ENCODE measurements around the gene RAB8A.
"Not testable (repeated sequence)": the region's sequence is repeated elsewhere in the genome, so short reads cannot be mapped to it uniquely, and the experiment has no call there.

RAB8A gene

DNA sequence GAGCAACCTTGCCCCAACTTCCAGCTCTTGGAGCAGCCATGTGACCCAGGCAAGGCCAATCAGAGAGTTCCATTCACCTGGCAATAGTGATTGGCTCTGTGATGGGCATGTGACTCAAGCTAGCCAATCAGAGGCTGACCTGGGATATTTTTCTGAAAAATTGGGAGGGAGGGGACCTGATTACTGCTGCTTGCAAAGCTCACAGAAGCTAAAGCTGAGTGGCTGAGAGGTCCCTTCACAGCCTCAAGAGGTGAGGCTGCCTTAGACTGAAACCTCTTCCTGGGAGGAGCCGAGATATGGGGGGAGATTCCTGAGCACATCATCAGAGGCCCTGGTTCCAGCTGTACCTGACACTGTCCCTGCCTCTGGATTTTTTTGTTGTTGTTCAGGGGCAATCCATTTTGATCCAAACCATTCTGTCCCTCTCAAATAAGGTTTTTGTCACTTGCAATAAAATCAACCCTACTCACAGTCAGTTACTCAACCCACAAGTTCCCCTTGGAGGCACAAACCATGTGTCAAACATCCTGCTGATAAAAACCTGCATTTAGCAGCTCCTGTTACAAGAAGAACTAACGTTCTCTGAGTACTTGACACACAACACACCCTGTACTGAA is 56.9 kb downstream of the RAB8A start:
- Histone ChIP-seq H3K4me2 (no peak overlapping the region), H3K9ac (no peak overlapping the region), H3K27ac (no peak overlapping the region), H3K36me3 (ENCODE audit: insufficient read depth) (no peaks in the 10 kb centered on the region), H3K4me1 (ENCODE audit: low read depth, poor library complexity, severe bottlenecking) (no peaks in the 10 kb centered on the region), H4K20me1 (ENCODE audit: insufficient read depth) (no peaks in the 10 kb centered on the region), H2AFZ (ENCODE audit: low read depth) (no peak overlapping the region), H3K27me3 (ENCODE audit: insufficient read depth, low read depth) (no peaks in the 10 kb centered on the region), H3K4me3 (IDR thresholded peaks at IDR 0.05; ENCODE audit: insufficient read depth, low read depth, low read length) (no peak overlapping the region), H3K79me2 (ENCODE audit: insufficient read depth, low read depth) (no peaks in the 10 kb centered on the region)
- TF ChIP-seq, protein P1, sequence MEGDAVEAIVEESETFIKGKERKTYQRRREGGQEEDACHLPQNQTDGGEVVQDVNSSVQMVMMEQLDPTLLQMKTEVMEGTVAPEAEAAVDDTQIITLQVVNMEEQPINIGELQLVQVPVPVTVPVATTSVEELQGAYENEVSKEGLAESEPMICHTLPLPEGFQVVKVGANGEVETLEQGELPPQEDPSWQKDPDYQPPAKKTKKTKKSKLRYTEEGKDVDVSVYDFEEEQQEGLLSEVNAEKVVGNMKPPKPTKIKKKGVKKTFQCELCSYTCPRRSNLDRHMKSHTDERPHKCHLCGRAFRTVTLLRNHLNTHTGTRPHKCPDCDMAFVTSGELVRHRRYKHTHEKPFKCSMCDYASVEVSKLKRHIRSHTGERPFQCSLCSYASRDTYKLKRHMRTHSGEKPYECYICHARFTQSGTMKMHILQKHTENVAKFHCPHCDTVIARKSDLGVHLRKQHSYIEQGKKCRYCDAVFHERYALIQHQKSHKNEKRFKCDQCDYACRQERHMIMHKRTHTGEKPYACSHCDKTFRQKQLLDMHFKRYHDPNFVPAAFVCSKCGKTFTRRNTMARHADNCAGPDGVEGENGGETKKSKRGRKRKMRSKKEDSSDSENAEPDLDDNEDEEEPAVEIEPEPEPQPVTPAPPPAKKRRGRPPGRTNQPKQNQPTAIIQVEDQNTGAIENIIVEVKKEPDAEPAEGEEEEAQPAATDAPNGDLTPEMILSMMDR (conservative IDR thresholded peaks at IDR 0.05; ENCODE audit: low read depth, low read length), result no peak

DNA sequence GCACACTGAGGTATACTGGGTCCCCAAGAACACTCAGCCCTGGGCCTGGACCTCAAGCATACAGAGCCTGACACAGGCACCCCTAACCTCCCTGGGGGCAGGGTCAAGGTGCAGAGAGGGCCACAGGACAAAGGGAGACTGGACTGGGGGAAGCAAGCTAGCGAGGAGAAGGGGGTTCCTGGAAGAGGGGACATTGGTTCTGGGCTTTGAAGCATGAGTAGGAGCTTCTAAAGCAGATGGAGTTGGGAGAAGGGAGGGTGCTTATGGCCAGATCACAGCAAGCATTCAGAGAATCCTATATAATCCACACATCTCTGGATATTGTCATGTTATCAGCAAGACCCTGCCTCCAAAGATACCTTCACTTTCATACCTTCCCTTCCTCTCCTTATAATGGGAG is 58.4 kb downstream of the RAB8A start:
- TF ChIP-seq, protein P1 (conservative IDR thresholded peaks at IDR 0.05; ENCODE audit: low read depth, low read length), result no peak
- H3K27ac ChIP-seq, result no peak overlapping the region
- H3K4me3 ChIP-seq (IDR thresholded peaks at IDR 0.05; ENCODE audit: insufficient read depth, low read depth, low read length), result no peak overlapping the region
- H2AFZ ChIP-seq (ENCODE audit: low read depth), result no peak overlapping the region
- no peaks in the 10 kb centered on the region for H3K4me1 ChIP-seq (ENCODE audit: low read depth, poor library complexity, severe bottlenecking)
- no peaks in the 10 kb centered on the region for H3K36me3 ChIP-seq (ENCODE audit: insufficient read depth)
- no peaks in the 10 kb centered on the region for H4K20me1 ChIP-seq (ENCODE audit: insufficient read depth)
- no peaks in the 10 kb centered on the region for H3K79me2 ChIP-seq (ENCODE audit: insufficient read depth, low read depth)
- H3K4me2 ChIP-seq, result no peak overlapping the region
- H3K27me3 ChIP-seq (ENCODE audit: insufficient read depth, low read depth), result no peaks in the 10 kb centered on the region
- no peak overlapping the region for H3K9ac ChIP-seq

DNA sequence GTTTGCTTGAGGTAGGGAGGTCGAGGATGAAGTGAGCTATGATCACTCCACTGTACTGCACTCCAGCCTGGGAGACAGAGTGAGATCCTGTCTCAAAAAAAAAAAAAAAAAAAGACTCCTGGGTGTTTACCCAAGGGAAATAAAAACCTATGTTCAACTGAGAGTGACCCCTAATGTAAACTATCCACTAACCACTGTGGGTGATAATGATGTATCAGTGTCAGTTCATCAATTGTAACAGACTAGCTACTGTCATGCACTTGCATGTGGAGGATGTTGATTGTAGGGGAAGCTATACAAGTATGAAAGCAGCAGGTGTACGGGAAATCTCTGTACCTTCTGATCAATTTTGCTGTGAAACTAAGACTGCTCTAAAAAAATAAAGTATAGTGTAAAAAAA is 64.3 kb downstream of the RAB8A start:
- no peak overlapping the region for H3K27ac ChIP-seq
- H3K4me2 ChIP-seq, result no peak overlapping the region
- no peak overlapping the region for H2AFZ ChIP-seq (ENCODE audit: low read depth)
- no peaks in the 10 kb centered on the region; the same call in 1 of the 2 replicates for H3K27me3 ChIP-seq (ENCODE audit: insufficient read depth, low read depth)
- H3K36me3 ChIP-seq (ENCODE audit: insufficient read depth), result no peaks in the 10 kb centered on the region
- H3K9ac ChIP-seq, result no peak overlapping the region
- no peaks in the 10 kb centered on the region for H3K79me2 ChIP-seq (ENCODE audit: insufficient read depth, low read depth)
- no peaks in the 10 kb centered on the region for H3K4me1 ChIP-seq (ENCODE audit: low read depth, poor library complexity, severe bottlenecking)
- TF ChIP-seq, protein P1 (conservative IDR thresholded peaks at IDR 0.05; ENCODE audit: low read depth, low read length), result no peak
- no peaks in the 10 kb centered on the region for H4K20me1 ChIP-seq (ENCODE audit: insufficient read depth)
- H3K4me3 ChIP-seq (IDR thresholded peaks at IDR 0.05; ENCODE audit: insufficient read depth, low read depth, low read length), result no peak overlapping the region

DNA sequence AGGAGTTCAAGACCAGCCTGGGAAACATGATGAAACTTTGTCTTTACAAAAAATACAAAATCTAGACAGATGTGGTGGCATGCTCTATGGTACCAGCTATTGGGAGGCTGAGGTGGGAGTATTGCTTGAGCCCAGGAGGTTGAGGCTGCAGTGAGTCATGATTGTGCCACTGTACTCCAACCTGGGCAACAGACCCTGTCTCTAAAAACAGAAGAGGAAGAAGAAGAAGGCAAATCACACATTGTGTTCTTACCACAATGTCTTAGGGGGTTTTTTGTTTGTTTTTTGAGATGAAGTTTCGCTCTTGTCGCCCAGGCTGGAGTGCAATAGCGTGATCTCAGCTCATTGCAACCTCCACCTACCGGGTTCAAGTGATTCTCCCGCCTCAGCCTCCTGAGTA is 67.2 kb downstream of the RAB8A start:
- not testable (repeated sequence) for H3K9ac ChIP-seq; H3K36me3 ChIP-seq (ENCODE audit: insufficient read depth); H3K4me1 ChIP-seq (ENCODE audit: low read depth, poor library complexity, severe bottlenecking); H3K4me2 ChIP-seq; H3K4me3 ChIP-seq (IDR thresholded peaks at IDR 0.05; ENCODE audit: insufficient read depth, low read depth, low read length); H3K79me2 ChIP-seq (ENCODE audit: insufficient read depth, low read depth); H3K27me3 ChIP-seq (ENCODE audit: insufficient read depth, low read depth); H3K27ac ChIP-seq; H4K20me1 ChIP-seq (ENCODE audit: insufficient read depth); H2AFZ ChIP-seq (ENCODE audit: low read depth)

DNA sequence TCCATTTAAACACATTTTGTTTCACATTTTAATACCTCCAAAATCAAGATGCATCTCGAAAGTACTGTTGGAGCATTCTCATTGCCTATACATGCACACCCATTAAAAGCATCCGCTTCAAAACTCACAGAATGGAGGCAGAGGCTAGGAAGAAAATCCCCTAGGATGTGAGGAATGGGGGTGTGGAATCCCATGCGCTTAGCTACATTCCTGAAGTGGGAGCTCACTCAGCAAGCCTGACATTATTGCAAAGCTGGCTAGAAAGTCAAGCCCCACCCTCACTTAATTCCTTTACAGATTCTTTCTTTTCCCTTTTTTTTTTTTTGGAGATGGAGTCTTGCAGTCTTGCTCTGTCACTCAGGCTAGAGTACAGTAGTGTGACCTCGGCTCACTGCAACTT is 68.9 kb downstream of the RAB8A start:
- H4K20me1 ChIP-seq (ENCODE audit: insufficient read depth), result no peaks in the 10 kb centered on the region
- peaks cover 3% of the 10 kb centered on the region; the same call in 1 of the 2 replicates for H3K79me2 ChIP-seq (ENCODE audit: insufficient read depth, low read depth)
- H3K4me3 ChIP-seq (IDR thresholded peaks at IDR 0.05; ENCODE audit: insufficient read depth, low read depth, low read length), result no peak overlapping the region
- no peaks in the 10 kb centered on the region for H3K36me3 ChIP-seq (ENCODE audit: insufficient read depth)
- H3K4me2 ChIP-seq, result no peak overlapping the region
- TF ChIP-seq, protein P1 (conservative IDR thresholded peaks at IDR 0.05; ENCODE audit: low read depth, low read length), result no peak
- H2AFZ ChIP-seq (ENCODE audit: low read depth), result no peak overlapping the region
- H3K9ac ChIP-seq, result no peak overlapping the region
- H3K27ac ChIP-seq, result no peak overlapping the region
- peaks cover 7% of the 10 kb centered on the region; the same call in 1 of the 2 replicates for H3K27me3 ChIP-seq (ENCODE audit: insufficient read depth, low read depth)
- H3K4me1 ChIP-seq (ENCODE audit: low read depth, poor library complexity, severe bottlenecking), result peaks cover 7% of the 10 kb centered on the region

Data from KMS-11 (cell line).